A549 (cell line): ENCODE data around the gene ZFYVE28. TPM values are rescaled to one million over a fixed set of nuclear protein-coding genes. Genes with fewer than 3 reads are reported as not detected.

Experiments used
- ATAC-seq, 2 experiments: fragments of 200-7000 bp in 1 of 2; fragments of >200 bp in 1 of 2; cut with Nextera tagmentation in 1 of 2; cut with Tn5 transposase in 1 of 2; 3 replicates each; pipeline versions ENCODE4 v1.8.0 to v1.9.1; 2018 to 2020; ENCODE audit warnings: mild to moderate bottlenecking in 1 of 2, moderate library complexity in 1 of 2
- CTCF ChIA-PET: fragments of 300-600 bp; sonication (Branson Sonifier 250); formaldehyde crosslinking; extraction: SDS; loops from one replicate; lab custom pipeline; 2021; ENCODE audit warnings: antibody characterized with exemption, inconsistent platforms; lab: Yijun Ruan, JAX
- POLR2A ChIA-PET: fragments of 350-600 bp; formaldehyde crosslinking; extraction: SDS; loops from one replicate; lab custom pipeline; 2021; ENCODE audit warnings: antibody characterized with exemption, inconsistent platforms; lab: Yijun Ruan, JAX
- DNase-seq, 2 experiments: peaks; one replicate each; pipeline versions ENCODE4 v3.0.0 to v3.0.0-alpha.2; 2011 to 2016; ENCODE audit warnings: low read depth in 1 of 2, low spot score in 1 of 2
- FAIRE-seq: peaks from 2 replicates; lab custom pipeline; 2011; peaks lifted over from hg19 to GRCh38; lab: Jason Lieb, UNC
- H3K27ac ChIP-seq, 2 experiments: fragments of >200 bp; sonication (Bioruptor Twin); formaldehyde crosslinking; 3 replicates each; pipeline ENCODE4 v1.5.1; 2016 to 2017
- H3K4me1 ChIP-seq: fragments of >200 bp; sonication (Bioruptor Twin); formaldehyde crosslinking; 3 replicates; pipeline ENCODE4 v1.6.1; 2016
- H3K4me2 ChIP-seq: fragments of >200 bp; sonication (Bioruptor Twin); formaldehyde crosslinking; 3 replicates; pipeline ENCODE4 v1.6.1; 2016
- H3K4me3 ChIP-seq: fragments of >200 bp; sonication (Bioruptor Twin); formaldehyde crosslinking; 3 replicates; pipeline ENCODE4 v1.5.1; 2016
- H3K9me3 ChIP-seq: fragments of >200 bp; sonication (Bioruptor Twin); formaldehyde crosslinking; 3 replicates; pipeline ENCODE4 v1.6.1; 2016
- CEBPB ChIP-seq, 2 experiments: fragments of >200 bp in 1 of 2; sonication (Bioruptor Twin) in 1 of 2; formaldehyde crosslinking in 1 of 2; IDR thresholded peaks; 2 replicates each; pipeline ENCODE4 v1.6.1; 2012 to 2016
- CHD2 ChIP-seq: fragments of 150-350 bp; IDR thresholded peaks from 2 replicates; pipeline ENCODE4 v1.6.1; 2014; ENCODE audit warnings: low read length; ENCODE audit not compliant: partially characterized antibody
- CHD4 ChIP-seq: fragments of 200-600 bp; sonication (generic); IDR thresholded peaks from 2 replicates; pipeline ENCODE4 v1.6.1; 2016; ENCODE audit warnings: antibody characterized with exemption, mild to moderate bottlenecking, borderline replicate concordance
- E2F6 ChIP-seq: IDR thresholded peaks from 2 replicates; pipeline ENCODE4 v1.6.1; 2012; ENCODE audit warnings: low read depth, borderline replicate concordance
- EHMT2 ChIP-seq: fragments of 200-600 bp; sonication (generic); IDR thresholded peaks from 2 replicates; pipeline ENCODE4 v1.6.1; 2016; ENCODE audit warnings: antibody characterized with exemption, low read depth, mild to moderate bottlenecking, moderate library complexity
- ESRRA ChIP-seq: fragments of 150-350 bp; IDR thresholded peaks from 2 replicates; pipeline ENCODE4 v1.6.1; 2014; ENCODE audit warnings: mild to moderate bottlenecking, low read length, borderline replicate concordance
- FOSB ChIP-seq: fragments of 250-450 bp; sonication (Bioruptor Pico); IDR thresholded peaks from 2 replicates; pipeline ENCODE4 v1.5.0; 2020; ENCODE audit warnings: mild to moderate bottlenecking, moderate library complexity
- GATA3 ChIP-seq: IDR thresholded peaks from 2 replicates; pipeline ENCODE4 v1.6.1; 2012; ENCODE audit warnings: borderline replicate concordance
- HES2 ChIP-seq: fragments of >200 bp; sonication (Bioruptor Twin); formaldehyde crosslinking; IDR thresholded peaks from 2 replicates; pipeline ENCODE4 v1.6.1; 2016
- HEYL ChIP-seq: fragments of 250-450 bp; sonication (Bioruptor Pico); IDR thresholded peaks from 2 replicates; pipeline ENCODE4 v1.8.0; 2021; ENCODE audit warnings: mild to moderate bottlenecking, moderate library complexity
- HOXB13 ChIP-seq: fragments of 250-450 bp; sonication (Bioruptor Pico); IDR thresholded peaks from 2 replicates; pipeline ENCODE4 v1.5.0; 2020; ENCODE audit warnings: low read depth, mild to moderate bottlenecking, moderate library complexity
- HOXB5 ChIP-seq: fragments of 250-450 bp; sonication (Bioruptor Pico); IDR thresholded peaks from 2 replicates; pipeline ENCODE4 v1.5.0; 2020; ENCODE audit warnings: mild to moderate bottlenecking, moderate library complexity
- JUN ChIP-seq, 2 experiments: fragments of >200 bp; sonication (Bioruptor Twin); formaldehyde crosslinking; IDR thresholded peaks; 2 replicates in 1 of 2; 3 replicates in 1 of 2; pipeline ENCODE4 v1.6.1; 2016 to 2017
- JUNB ChIP-seq: fragments of >200 bp; sonication (Bioruptor Twin); formaldehyde crosslinking; IDR thresholded peaks from 2 replicates; pipeline ENCODE4 v1.6.1; 2016
- KDM1A ChIP-seq: fragments of 200-600 bp; sonication (generic); IDR thresholded peaks from 2 replicates; pipeline ENCODE4 v1.6.1; 2016; ENCODE audit warnings: low read depth, mild to moderate bottlenecking
- MAZ ChIP-seq: fragments of 150-350 bp; IDR thresholded peaks from 2 replicates; pipeline ENCODE4 v1.6.1; 2014; ENCODE audit warnings: antibody characterized with exemption, low read depth, low read length, borderline replicate concordance
- MYC ChIP-seq: IDR thresholded peaks from 2 replicates; pipeline ENCODE4 v1.6.1; 2012; ENCODE audit warnings: mild to moderate bottlenecking, inconsistent platforms, low read length, improper control_type of control experiment, borderline replicate concordance
- NPAS2 ChIP-seq: fragments of 250-450 bp; sonication (Bioruptor Pico); IDR thresholded peaks from 2 replicates; pipeline ENCODE4 v1.8.0; 2022; ENCODE audit warnings: mild to moderate bottlenecking, moderate library complexity, borderline replicate concordance
- PHF8 ChIP-seq: fragments of 200-600 bp; sonication (generic); IDR thresholded peaks from 2 replicates; pipeline ENCODE4 v1.6.1; 2016; ENCODE audit warnings: low read depth, mild to moderate bottlenecking, antibody characterized with exemption, moderate library complexity, borderline replicate concordance
- POLR2AphosphoS2 ChIP-seq: conservative IDR thresholded peaks from 2 replicates; pipeline ENCODE4 v1.6.1; 2012; ENCODE audit warnings: low read length, improper control_type of control experiment, inconsistent platforms
- RCOR1 ChIP-seq: fragments of 150-350 bp; IDR thresholded peaks from 2 replicates; pipeline ENCODE4 v1.6.1; 2014; ENCODE audit warnings: antibody characterized with exemption, low read length, low read depth
- RFX5 ChIP-seq: fragments of 450-650 bp; IDR thresholded peaks from 2 replicates; pipeline ENCODE4 v1.7.1; 2014; ENCODE audit warnings: antibody characterized with exemption, mild to moderate bottlenecking, moderate library complexity
- RNF2 ChIP-seq: fragments of 200-600 bp; sonication (generic); IDR thresholded peaks from 2 replicates; pipeline ENCODE4 v1.6.1; 2016; ENCODE audit warnings: low read depth, mild to moderate bottlenecking, antibody characterized with exemption, moderate library complexity, borderline replicate concordance
- TP53 ChIP-seq: fragments of 250-450 bp; sonication (Bioruptor Pico); IDR thresholded peaks from 2 replicates; pipeline ENCODE4 v1.5.0; 2021; ENCODE audit warnings: mild to moderate bottlenecking, moderate library complexity
- WGBS: methylation state at CpG from one replicate; pipeline ENCODE4 v1.1.6; 2017; ENCODE audit errors: missing lambda C conversion rate; 5-methylcytosine and 5-hydroxymethylcytosine counted together
- polyA plus RNA-seq, 4 experiments: library from polyadenylated mRNA; depleted of rRNA in 3 of 4; stranded (reverse); fragments of >200 nt; fragmentation: RNase III in 1 of 4; extraction: RNeasy Plus Mini Kit Qiagen cat#74134 plus additional on column Dnase treatment in 1 of 4; gene quantifications; 2 replicates in 3 of 4; 3 replicates in 1 of 4; pipeline ENCODE4 v1.2.3, GENCODE V29; 2011 to 2017
- TF ChIP-seq, protein P1 (sequence below): fragments of >200 bp; sonication (Bioruptor Twin); formaldehyde crosslinking; IDR thresholded peaks from 3 replicates; pipeline ENCODE4 v1.5.1; 2016
- TF ChIP-seq, protein P2 (sequence below): fragments of 450-650 bp; IDR thresholded peaks from 2 replicates; pipeline ENCODE4 v1.6.1; 2014; ENCODE audit warnings: antibody characterized with exemption

Gene ZFYVE28
- polyA plus RNA-seq, 2 of the 4 experiments (the other 2 are of a cell fraction) = 2.1 to 2.3 TPM

GRCh38 chr4:2363951-2364653 lies 54.3 kb downstream of the ZFYVE28 start:
- no peak overlapping the region for H3K4me2 ChIP-seq
- no peak for ATAC-seq
- no peak for FAIRE-seq
- TF ChIP-seq HEYL (CRISPR knock-in tag) = no peak
- no peak for TF ChIP-seq EHMT2
- TF ChIP-seq ESRRA = no peak
- TF ChIP-seq HES2 = no peak
- no peak for TF ChIP-seq CHD2
- TF ChIP-seq E2F6 = no peak
- TF ChIP-seq PHF8 = no peak
- no peak for TF ChIP-seq HOXB13
- TF ChIP-seq, protein P1, sequence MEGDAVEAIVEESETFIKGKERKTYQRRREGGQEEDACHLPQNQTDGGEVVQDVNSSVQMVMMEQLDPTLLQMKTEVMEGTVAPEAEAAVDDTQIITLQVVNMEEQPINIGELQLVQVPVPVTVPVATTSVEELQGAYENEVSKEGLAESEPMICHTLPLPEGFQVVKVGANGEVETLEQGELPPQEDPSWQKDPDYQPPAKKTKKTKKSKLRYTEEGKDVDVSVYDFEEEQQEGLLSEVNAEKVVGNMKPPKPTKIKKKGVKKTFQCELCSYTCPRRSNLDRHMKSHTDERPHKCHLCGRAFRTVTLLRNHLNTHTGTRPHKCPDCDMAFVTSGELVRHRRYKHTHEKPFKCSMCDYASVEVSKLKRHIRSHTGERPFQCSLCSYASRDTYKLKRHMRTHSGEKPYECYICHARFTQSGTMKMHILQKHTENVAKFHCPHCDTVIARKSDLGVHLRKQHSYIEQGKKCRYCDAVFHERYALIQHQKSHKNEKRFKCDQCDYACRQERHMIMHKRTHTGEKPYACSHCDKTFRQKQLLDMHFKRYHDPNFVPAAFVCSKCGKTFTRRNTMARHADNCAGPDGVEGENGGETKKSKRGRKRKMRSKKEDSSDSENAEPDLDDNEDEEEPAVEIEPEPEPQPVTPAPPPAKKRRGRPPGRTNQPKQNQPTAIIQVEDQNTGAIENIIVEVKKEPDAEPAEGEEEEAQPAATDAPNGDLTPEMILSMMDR = no peak
- TF ChIP-seq RFX5 = no peak
- no peak for TF ChIP-seq JUN (IDR thresholded peaks at IDR 0.05)
- TF ChIP-seq TP53 (CRISPR knock-in tag) = no peak
- no peak for TF ChIP-seq MAZ
- no peak for TF ChIP-seq GATA3
- no peak for TF ChIP-seq JUNB
- TF ChIP-seq NPAS2 (CRISPR knock-in tag) = no peak
- TF ChIP-seq POLR2AphosphoS2 = no peak
- TF ChIP-seq, protein P2, sequence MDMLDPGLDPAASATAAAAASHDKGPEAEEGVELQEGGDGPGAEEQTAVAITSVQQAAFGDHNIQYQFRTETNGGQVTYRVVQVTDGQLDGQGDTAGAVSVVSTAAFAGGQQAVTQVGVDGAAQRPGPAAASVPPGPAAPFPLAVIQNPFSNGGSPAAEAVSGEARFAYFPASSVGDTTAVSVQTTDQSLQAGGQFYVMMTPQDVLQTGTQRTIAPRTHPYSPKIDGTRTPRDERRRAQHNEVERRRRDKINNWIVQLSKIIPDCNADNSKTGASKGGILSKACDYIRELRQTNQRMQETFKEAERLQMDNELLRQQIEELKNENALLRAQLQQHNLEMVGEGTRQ = no peak
- TF ChIP-seq RCOR1 = no peak
- no peaks in the 10 kb centered on the region for H3K9me3 ChIP-seq
- 91% methylated on average over 11 of the region's 17 CpGs for WGBS
- CTCF ChIA-PET = no interaction called here
- DNase-seq = no peak
- H3K4me3 ChIP-seq = no peak overlapping the region
- POLR2A ChIA-PET = no interaction called here
- no peak overlapping the region for H3K27ac ChIP-seq
- no peaks in the 10 kb centered on the region for H3K4me1 ChIP-seq

GRCh38 chr4:2363056-2363721 lies 55.3 kb downstream of the ZFYVE28 start:
- H3K27ac ChIP-seq = no peak overlapping the region
- H3K4me2 ChIP-seq = no peak overlapping the region
- FAIRE-seq = no peak
- no peaks in the 10 kb centered on the region for H3K4me1 ChIP-seq
- DNase-seq = no peak
- H3K9me3 ChIP-seq = no peaks in the 10 kb centered on the region
- ChIA-PET CTCF (no interaction called here), POLR2A (no interaction called here)
- TF ChIP-seq FOSB (CRISPR knock-in tag) (no peak), HOXB5 (CRISPR knock-in tag) (no peak), MYC (no peak), CEBPB (IDR thresholded peaks at IDR 0.05) (peak in 1 of 2 experiments; percentile 55; a peak in 1 of 4 replicates), RNF2 (no peak), KDM1A (no peak), CHD4 (no peak), CHD2 (no peak)
- H3K4me3 ChIP-seq = no peak overlapping the region
- 93% methylated on average over 4 of the region's 12 CpGs for WGBS
- ATAC-seq = no peak
